GM12874 (cell line): ENCODE data around the gene YES1.

ENCODE experiments used
- TF ChIP-seq, protein P1 (sequence below): IDR thresholded peaks from 2 replicates; pipeline ENCODE4 v1.5.1; 2011; ENCODE audit warnings: low read depth, mild to moderate bottlenecking, control low read depth, low read length, moderate library complexity; ENCODE audit not compliant: insufficient read depth

YES1 gene

DNA sequence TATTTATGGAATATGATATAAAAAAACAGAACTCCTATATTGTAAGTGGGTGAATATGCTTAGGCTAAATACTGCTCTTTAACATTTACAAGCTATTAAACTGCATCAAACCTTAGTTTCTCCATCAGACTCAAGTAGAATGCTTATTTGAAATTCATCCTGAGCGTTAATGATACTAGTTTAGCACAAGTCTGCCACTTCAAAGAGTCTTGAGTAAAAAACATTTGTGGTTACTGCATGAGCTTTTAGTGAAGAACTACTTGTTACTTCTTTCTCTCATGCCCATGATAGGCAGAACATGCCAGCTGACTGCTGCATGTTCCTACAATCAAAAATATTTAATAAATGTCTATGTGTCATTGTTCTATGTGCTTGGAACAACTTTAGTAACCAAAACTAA, 12.1 kb downstream of the YES1 start:
- TF ChIP-seq, protein P1, sequence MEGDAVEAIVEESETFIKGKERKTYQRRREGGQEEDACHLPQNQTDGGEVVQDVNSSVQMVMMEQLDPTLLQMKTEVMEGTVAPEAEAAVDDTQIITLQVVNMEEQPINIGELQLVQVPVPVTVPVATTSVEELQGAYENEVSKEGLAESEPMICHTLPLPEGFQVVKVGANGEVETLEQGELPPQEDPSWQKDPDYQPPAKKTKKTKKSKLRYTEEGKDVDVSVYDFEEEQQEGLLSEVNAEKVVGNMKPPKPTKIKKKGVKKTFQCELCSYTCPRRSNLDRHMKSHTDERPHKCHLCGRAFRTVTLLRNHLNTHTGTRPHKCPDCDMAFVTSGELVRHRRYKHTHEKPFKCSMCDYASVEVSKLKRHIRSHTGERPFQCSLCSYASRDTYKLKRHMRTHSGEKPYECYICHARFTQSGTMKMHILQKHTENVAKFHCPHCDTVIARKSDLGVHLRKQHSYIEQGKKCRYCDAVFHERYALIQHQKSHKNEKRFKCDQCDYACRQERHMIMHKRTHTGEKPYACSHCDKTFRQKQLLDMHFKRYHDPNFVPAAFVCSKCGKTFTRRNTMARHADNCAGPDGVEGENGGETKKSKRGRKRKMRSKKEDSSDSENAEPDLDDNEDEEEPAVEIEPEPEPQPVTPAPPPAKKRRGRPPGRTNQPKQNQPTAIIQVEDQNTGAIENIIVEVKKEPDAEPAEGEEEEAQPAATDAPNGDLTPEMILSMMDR: no peak

DNA sequence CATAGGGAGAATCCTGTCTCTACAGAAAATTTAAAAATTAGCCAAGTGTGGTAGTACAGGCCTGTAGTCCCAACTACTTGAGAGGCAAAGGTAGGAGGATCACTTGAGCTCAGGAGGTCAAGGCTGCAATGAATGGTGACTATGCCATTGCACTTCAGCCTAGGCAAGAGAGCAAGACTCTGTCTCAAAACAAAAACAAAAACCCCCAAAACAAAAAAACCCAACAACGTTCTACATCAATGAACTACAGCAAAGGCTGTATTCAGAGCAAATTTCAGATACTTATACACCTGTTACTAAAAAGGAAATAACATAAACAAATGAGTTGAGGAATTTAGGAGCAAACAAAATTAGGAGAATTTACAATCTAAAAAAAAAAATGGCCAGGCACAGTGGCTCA, 22.6 kb downstream of the YES1 start:
- TF ChIP-seq, protein P1: no peak

DNA sequence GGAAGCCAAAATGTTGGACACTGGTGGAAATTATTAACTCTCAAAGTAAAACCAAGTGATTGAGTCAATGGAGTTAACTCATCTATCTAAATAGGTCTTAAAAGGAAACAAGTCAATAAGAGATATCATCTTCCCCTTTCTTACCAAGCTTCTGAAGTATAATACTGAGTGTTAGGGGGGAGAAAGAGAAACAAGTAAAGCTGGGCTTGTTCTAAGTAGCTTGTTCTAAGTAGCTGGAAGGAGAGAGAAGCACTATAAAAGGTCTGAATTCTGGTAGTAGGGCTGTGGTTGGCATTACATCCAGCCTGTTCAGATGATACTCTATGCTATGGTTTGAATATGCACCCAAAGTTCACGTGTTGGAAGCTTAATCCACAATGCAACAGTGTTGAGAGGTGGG, 26.8 kb downstream of the YES1 start:
- TF ChIP-seq, protein P1: no peak

DNA sequence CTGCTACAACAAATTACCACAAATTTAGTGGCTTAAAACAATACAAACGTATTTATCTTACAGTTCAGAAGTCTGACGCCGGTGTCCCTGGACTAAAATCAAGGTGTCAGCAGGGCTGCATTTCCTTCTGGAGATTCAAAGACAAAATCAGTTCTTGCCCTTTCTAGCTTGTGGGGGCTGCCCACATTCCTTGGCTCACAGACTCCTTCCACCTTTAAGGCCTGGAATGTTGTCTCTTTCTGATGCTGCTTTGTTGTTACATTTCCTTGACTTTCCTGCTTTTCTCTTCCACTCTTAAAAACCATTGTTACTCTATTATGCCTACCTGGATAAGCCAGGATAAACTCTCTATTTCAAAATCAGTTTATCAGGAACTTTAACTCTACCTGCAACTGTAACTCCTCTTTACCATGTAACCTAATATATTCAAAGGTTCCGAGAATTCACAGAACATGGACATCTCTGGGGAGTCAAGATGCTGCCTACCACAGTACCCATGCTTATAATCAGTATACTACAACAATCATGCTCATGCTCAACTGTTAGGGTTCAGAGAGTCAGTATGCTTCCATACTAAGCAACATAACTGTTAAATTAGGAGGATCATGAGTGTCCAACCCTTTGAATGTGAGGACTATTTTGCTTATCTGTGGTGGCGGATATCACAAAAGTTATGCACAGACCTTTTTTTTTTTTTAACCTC, 27.4 kb downstream of the YES1 start:
- TF ChIP-seq, protein P1: no peak

DNA sequence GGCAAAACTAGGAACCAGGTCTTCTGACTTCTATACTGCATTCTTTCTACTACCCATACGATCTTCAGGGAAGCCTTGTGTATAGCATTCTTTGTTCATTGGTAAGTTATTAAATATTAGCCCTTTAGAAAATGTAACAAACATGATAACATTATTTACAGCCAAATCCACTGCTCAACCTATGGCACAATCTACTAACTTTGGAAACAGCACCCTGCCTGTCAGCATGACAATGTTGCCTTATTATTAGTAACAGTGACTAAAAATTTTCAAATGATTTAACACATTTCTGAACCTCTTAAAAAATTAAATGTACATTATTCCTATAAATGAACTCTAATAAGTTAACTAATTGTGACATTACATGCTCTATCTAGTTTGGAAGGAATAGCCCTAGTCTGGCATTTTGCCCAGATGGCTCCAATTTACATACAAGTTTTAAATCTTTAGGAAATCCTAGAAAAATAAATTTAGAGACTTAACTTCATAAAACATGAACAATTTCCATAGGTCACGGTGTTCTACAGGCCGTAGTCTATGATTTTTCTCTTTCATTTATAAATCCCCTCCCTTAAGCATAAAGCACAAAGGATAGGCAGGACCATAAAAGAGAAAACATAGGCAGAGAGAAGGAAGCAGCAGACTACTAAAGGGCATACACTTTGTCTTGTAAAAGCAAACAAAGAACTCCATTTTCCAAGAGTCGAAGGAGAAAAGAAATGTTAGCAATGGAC, 33.7 kb downstream of the YES1 start:
- TF ChIP-seq, protein P1: no peak

DNA sequence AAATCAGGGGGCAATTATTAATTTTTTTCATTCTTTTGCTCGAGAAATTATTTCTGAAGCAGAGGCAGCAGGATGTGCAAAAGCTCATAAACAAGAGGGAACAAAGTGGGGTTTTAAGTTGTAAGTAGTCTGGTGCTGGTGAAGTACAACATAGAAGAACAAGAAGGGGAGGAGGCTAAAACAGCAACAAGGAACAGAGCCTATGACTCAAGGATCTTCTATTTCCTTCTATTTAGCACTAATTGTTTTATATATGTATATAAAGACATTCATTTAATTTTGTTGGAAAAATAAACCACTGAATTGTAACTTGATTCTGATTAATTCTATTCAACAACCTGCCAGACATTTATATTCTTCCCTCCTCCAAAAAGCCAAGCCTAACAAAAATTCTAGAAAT, 35.0 kb downstream of the YES1 start:
- TF ChIP-seq, protein P1: no peak

DNA sequence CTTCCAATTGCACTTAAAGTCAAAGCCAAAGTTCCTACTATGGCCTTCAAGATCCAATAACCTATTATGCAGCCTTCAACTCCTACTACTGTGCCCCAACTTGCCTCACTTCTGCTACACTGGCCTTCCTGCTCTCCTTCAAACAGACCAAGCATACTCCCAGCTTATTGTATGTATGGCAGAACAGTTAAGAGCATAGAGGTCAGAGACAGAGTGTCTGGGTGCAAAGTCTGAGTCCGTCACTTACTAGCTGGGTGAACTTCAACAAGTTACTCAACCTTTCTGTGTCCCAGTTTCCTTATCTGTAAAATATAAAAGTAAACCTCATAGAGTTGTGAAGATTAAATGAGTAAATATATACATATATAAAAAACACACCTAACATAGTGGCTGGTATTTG, 37.2 kb downstream of the YES1 start:
- TF ChIP-seq, protein P1: no peak
